DND-41 (cell line): Measurements from ENCODE around the gene SEC24C.

Experiments used
- ATAC-seq: fragments of 200-7000 bp; cut with Tn5 transposase; 3 replicates; pipeline ENCODE4 v1.9.1; 2021; ENCODE audit warnings: low read depth; ENCODE audit not compliant: insufficient read depth
- DNase-seq: peaks from one replicate; pipeline ENCODE4 v3.0.0-alpha.2; 2020
- H2AFZ ChIP-seq: 2 replicates; pipeline ENCODE4 v1.6.0; 2012; ENCODE audit warnings: low read depth, low read length
- H3K27ac ChIP-seq: 2 replicates; pipeline ENCODE4 v1.5.1; 2012; ENCODE audit warnings: low read length, inconsistent platforms
- H3K27me3 ChIP-seq: fragments of 200-600 bp; sonication (generic); 2 replicates; pipeline ENCODE4 v1.6.0; 2012; ENCODE audit warnings: low read length, mild to moderate bottlenecking, inconsistent platforms; ENCODE audit not compliant: insufficient read depth, poor library complexity
- H3K36me3 ChIP-seq: 2 replicates; pipeline ENCODE4 v1.5.1; 2012; ENCODE audit warnings: low read length, inconsistent platforms; ENCODE audit not compliant: insufficient read depth
- H3K4me1 ChIP-seq: 2 replicates; pipeline ENCODE4 v1.5.1; 2012; ENCODE audit warnings: mild to moderate bottlenecking, low read length; ENCODE audit not compliant: insufficient read depth
- H3K4me2 ChIP-seq: 2 replicates; pipeline ENCODE4 v1.6.0; 2012; ENCODE audit warnings: mild to moderate bottlenecking, moderate library complexity, low read length, inconsistent platforms; ENCODE audit not compliant: insufficient read depth
- H3K4me3 ChIP-seq, 2 experiments: fragments of 200-600 bp in 1 of 2; shearing (Covaris generic) in 1 of 2; 2 replicates each; pipeline ENCODE4 v1.5.1; 2012 to 2016; ENCODE audit warnings: inconsistent platforms in 2 of 2, low read length in 2 of 2, mild to moderate bottlenecking in 2 of 2, low read depth in 1 of 2, moderate library complexity in 1 of 2
- H3K79me2 ChIP-seq: 2 replicates; pipeline ENCODE4 v1.6.0; 2012; ENCODE audit warnings: low read length, inconsistent platforms; ENCODE audit not compliant: insufficient read depth
- H3K9ac ChIP-seq: 2 replicates; pipeline ENCODE4 v1.6.0; 2012; ENCODE audit warnings: low read depth, mild to moderate bottlenecking, inconsistent platforms, low read length, moderate library complexity
- H3K9me3 ChIP-seq: 2 replicates; pipeline ENCODE4 v1.5.1; 2012; ENCODE audit warnings: low read length, moderate library complexity, mild to moderate bottlenecking, inconsistent platforms; ENCODE audit not compliant: insufficient read depth, severe bottlenecking
- H4K20me1 ChIP-seq: 2 replicates; pipeline ENCODE4 v1.6.0; 2012; ENCODE audit warnings: low read length; ENCODE audit not compliant: insufficient read depth
- CTCF ChIP-seq: IDR thresholded peaks from 2 replicates; pipeline ENCODE4 v1.5.1; 2012; ENCODE audit warnings: borderline replicate concordance, low read length, moderate library complexity, mild to moderate bottlenecking; ENCODE audit not compliant: poor library complexity, severe bottlenecking; ENCODE audit errors: extremely low read depth
- EZH2 ChIP-seq: IDR thresholded peaks from 3 replicates; pipeline ENCODE4 v1.6.1; 2012; ENCODE audit warnings: borderline replicate concordance, low read depth, mild to moderate bottlenecking, moderate library complexity, low read length, inconsistent platforms; ENCODE audit not compliant: severe bottlenecking

The SEC24C gene

DNA sequence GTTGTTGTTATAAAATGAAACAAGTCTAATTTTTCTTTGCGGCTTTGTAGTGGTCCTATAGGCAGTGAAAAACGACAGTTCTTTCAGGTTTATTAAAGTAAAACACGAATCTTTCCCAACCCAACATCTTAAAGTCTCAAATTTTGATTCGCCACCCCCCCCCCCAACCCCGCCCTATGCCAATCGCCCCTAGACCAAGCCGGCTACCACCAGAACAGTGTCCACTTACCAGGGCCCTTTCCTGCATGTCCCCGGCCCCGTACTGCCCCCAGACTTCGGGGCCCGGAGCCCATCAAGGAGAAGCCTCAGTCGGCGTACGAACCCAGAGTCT lies 37.3 kb downstream of the SEC24C start:
- ATAC-seq: no peak
- Histone ChIP-seq H3K4me2 (peak overlapping the region; percentile 70), H3K27me3 (no peaks in the 10 kb centered on the region), H3K36me3 (peaks cover 32% of the 10 kb centered on the region), H3K27ac (peak overlapping the region; percentile 80), H3K9me3 (no peaks in the 10 kb centered on the region), H3K9ac (peak overlapping the region; percentile 78), H2AFZ (peak overlapping the region; percentile 69), H4K20me1 (peaks cover 6% of the 10 kb centered on the region; the same call in 1 of the 2 replicates), H3K4me1 (peaks cover 58% of the 10 kb centered on the region), H3K4me3 (peak overlapping the region; percentile 80 to 86), H3K79me2 (peaks cover 80% of the 10 kb centered on the region)
- no peak for TF ChIP-seq CTCF
- TF ChIP-seq EZH2: no peak
- no peak for DNase-seq

DNA sequence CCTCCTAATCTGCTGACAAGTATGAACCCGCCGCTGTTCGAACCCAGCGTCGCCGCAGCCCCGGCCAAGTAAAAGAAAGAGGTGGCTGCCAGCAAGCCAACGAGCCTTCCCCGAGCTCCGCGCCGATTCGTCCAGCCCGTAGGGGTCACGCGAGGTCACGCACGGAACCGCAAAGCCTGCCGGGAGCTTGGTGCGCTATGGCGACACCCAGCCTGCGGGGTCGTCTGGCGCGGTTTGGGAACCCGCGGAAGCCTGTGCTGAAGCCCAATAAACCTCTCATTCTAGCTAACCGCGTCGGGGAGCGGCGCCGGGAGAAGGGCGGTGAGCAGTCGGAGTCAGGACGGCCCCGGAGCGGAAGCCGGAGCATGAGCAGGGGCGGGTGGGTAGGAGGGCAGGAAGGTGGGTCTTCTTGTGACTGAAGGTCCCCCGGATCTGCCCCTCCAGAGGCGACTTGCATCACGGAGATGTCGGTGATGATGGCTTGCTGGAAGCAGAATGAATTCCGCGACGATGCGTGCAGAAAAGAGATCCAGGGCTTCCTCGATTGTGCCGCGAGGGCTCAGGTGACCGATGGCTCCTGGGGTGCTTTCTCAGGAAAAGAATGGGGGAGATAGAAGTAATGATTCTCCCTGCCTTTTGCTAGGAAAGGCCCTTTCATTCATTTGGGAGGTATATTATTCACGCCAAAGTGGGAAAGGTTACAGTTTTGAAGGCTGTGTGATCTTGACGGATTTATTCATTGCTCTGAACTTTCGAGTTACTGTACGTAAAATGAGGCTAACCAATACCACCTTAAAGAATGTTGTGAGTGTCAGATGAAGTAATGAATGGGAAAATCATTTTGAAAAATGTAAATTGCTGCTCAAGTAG lies 37.9 kb downstream of the SEC24C start, which contains the start of gene CHCHD1:
TSS of gene CHCHD1 (plus strand) at position 170 of the 870 bp plus-strand sequence. CDS start at position 198, 28 bp downstream.
- ATAC-seq (peak; percentile 76), DNase-seq (peak; percentile 93)
- no peaks in the 10 kb centered on the region for H3K9me3 ChIP-seq
- peak within 1 kb of the TSS; percentile 69 for H2AFZ ChIP-seq
- peaks cover 79% of the 10 kb centered on the region for H3K79me2 ChIP-seq
- H3K27me3 ChIP-seq: no peaks in the 10 kb centered on the region
- peak within 1 kb of the TSS; percentile 80 for H3K27ac ChIP-seq
- no peak for TF ChIP-seq EZH2
- no peak for TF ChIP-seq CTCF
- peak within 1 kb of the TSS; percentile 70 for H3K4me2 ChIP-seq
- H3K4me3 ChIP-seq: peak within 1 kb of the TSS; percentile 80 to 86
- H3K36me3 ChIP-seq: peaks cover 28% of the 10 kb centered on the region
- H3K4me1 ChIP-seq: peaks cover 60% of the 10 kb centered on the region
- peak within 1 kb of the TSS; percentile 78 for H3K9ac ChIP-seq
- peaks cover 8% of the 10 kb centered on the region; the same call in 1 of the 2 replicates for H4K20me1 ChIP-seq

DNA sequence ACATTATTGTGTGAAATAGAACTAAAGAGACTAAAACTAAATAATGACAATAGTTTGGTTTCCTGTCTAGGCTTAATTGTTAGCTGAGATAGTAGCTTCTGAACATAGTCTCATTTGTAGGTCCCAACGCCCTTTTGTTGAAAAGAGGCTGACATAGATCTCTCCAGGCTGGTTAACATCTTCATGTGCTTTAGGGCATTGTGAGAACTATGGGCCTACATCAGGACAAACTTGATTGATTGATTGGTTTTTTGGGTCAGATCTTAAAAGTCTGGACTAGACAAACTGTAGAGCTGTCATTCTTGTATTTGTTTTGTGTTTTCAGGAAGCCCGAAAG lies 38.5 kb downstream of the SEC24C start:
- peaks cover 8% of the 10 kb centered on the region; the same call in 1 of the 2 replicates for H4K20me1 ChIP-seq
- H3K9ac ChIP-seq: peak overlapping the region; percentile 78
- DNase-seq (no peak), ATAC-seq (no peak)
- peaks cover 24% of the 10 kb centered on the region for H3K36me3 ChIP-seq
- H3K9me3 ChIP-seq: no peaks in the 10 kb centered on the region
- no peak overlapping the region for H2AFZ ChIP-seq
- H3K27me3 ChIP-seq: no peaks in the 10 kb centered on the region
- peak overlapping the region; percentile 70 for H3K4me2 ChIP-seq
- TF ChIP-seq CTCF: no peak
- no peak for TF ChIP-seq EZH2
- peaks cover 64% of the 10 kb centered on the region for H3K4me1 ChIP-seq
- H3K79me2 ChIP-seq: peaks cover 79% of the 10 kb centered on the region
- H3K27ac ChIP-seq: peak overlapping the region; percentile 80
- peak overlapping the region; percentile 80 to 86 for H3K4me3 ChIP-seq
